Measurements from ENCODE around the gene SLC24A3. TPM values are rescaled to one million over a fixed set of nuclear protein-coding genes. Genes with fewer than 3 reads are reported as not detected.

Gene SLC24A3
- total and polyA plus RNA-seq, 4 donors = 17.5 to 64.9 (median 43.8) TPM

- no peaks in the 10 kb centered on the region for H3K36me3 ChIP-seq (ENCODE audit: control insufficient read depth, insufficient read depth, low read length)
- no peak for DNase-seq (ENCODE audit: low read depth in 4 of 6, low spot score in 6 of 6)
- peaks cover 5% of the 10 kb centered on the region for H3K4me1 ChIP-seq (ENCODE audit: control insufficient read depth, insufficient read depth, low read length)
- H3K27ac ChIP-seq (ENCODE audit: low read depth, low read length) = no peak overlapping the region
- 87% methylated on average over 3 of the region's 4 CpGs for WGBS (ENCODE audit: insufficient coverage)
- no peak overlapping the region for H3K4me3 ChIP-seq (ENCODE audit: low read depth, low read length)
- no peaks in the 10 kb centered on the region for H3K9me3 ChIP-seq (ENCODE audit: control insufficient read depth, insufficient read depth, low read length)
- H3K27me3 ChIP-seq (ENCODE audit: control insufficient read depth, insufficient read depth, low read length) = no peaks in the 10 kb centered on the region
Observed at GRCh38 chr20:19491241-19491640, 278.8 kb downstream of the SLC24A3 start.

DNA sequence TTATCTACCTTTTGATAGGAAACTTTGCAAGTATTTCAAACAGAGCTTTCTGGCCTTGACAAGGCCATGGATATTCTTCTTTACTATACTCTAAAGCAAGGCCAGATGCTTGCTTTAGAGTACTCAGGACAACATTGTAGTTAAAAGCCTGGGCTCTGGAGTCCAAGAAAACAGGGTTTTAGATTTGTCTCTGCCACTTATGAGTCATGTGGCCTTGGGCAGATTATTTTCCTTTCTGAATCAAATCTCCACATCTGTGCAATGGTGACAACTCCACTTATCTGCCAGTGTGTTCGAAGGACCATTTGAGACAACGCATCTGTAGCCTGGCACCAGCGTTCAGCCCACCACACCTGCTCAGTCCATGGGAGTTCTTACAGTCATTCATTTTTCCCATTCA is 279.7 kb downstream of the SLC24A3 start:
- H3K9me3 ChIP-seq (ENCODE audit: control insufficient read depth, insufficient read depth, low read length) = no peaks in the 10 kb centered on the region
- no peak for DNase-seq (ENCODE audit: low read depth in 4 of 6, low spot score in 6 of 6)
- 90% methylated on average over 3 of the region's 3 CpGs for WGBS (ENCODE audit: insufficient coverage)

GRCh38 chr20:19492687-19493336 is 280.4 kb downstream of the SLC24A3 start:
- H3K36me3 ChIP-seq (ENCODE audit: control insufficient read depth, insufficient read depth, low read length) = no peaks in the 10 kb centered on the region
- WGBS (ENCODE audit: insufficient coverage) = 67% methylated on average over 2 of the region's 6 CpGs
- peak in 5 of 6 donors; percentile 20 to 91 (median 37) for DNase-seq (ENCODE audit: low read depth in 4 of 6, low spot score in 6 of 6)
- no peaks in the 10 kb centered on the region for H3K9me3 ChIP-seq (ENCODE audit: control insufficient read depth, insufficient read depth, low read length)
- no peaks in the 10 kb centered on the region for H3K27me3 ChIP-seq (ENCODE audit: control insufficient read depth, insufficient read depth, low read length)
- H3K4me1 ChIP-seq (ENCODE audit: control insufficient read depth, insufficient read depth, low read length) = peaks cover 5% of the 10 kb centered on the region
- H3K4me3 ChIP-seq (ENCODE audit: low read depth, low read length) = no peak overlapping the region
- H3K27ac ChIP-seq (ENCODE audit: low read depth, low read length) = no peak overlapping the region

More for the DNA sequence above, 279.7 kb downstream of the SLC24A3 start:
- Histone ChIP-seq H3K4me3 (ENCODE audit: low read depth, low read length) (no peak overlapping the region), H3K4me1 (ENCODE audit: control insufficient read depth, insufficient read depth, low read length) (peaks cover 5% of the 10 kb centered on the region), H3K36me3 (ENCODE audit: control insufficient read depth, insufficient read depth, low read length) (no peaks in the 10 kb centered on the region), H3K27ac (ENCODE audit: low read depth, low read length) (no peak overlapping the region), H3K27me3 (ENCODE audit: control insufficient read depth, insufficient read depth, low read length) (no peaks in the 10 kb centered on the region)

GRCh38 chr20:19493794-19494495 is 281.5 kb downstream of the SLC24A3 start:
- H3K27ac ChIP-seq (ENCODE audit: low read depth, low read length) = no peak overlapping the region
- WGBS (ENCODE audit: insufficient coverage) = 77% methylated on average over 6 of the region's 7 CpGs
- H3K4me3 ChIP-seq (ENCODE audit: low read depth, low read length) = no peak overlapping the region
- no peaks in the 10 kb centered on the region for H3K27me3 ChIP-seq (ENCODE audit: control insufficient read depth, insufficient read depth, low read length)
- H3K4me1 ChIP-seq (ENCODE audit: control insufficient read depth, insufficient read depth, low read length) = peaks cover 5% of the 10 kb centered on the region
- peak in 1 of 6 donors; percentile 21 for DNase-seq (ENCODE audit: low read depth in 4 of 6, low spot score in 6 of 6)
- H3K36me3 ChIP-seq (ENCODE audit: control insufficient read depth, insufficient read depth, low read length) = no peaks in the 10 kb centered on the region
- no peaks in the 10 kb centered on the region for H3K9me3 ChIP-seq (ENCODE audit: control insufficient read depth, insufficient read depth, low read length)

GRCh38 chr20:19495905-19496703 is 283.7 kb downstream of the SLC24A3 start:
- Histone ChIP-seq H3K4me3 (ENCODE audit: low read depth, low read length) (no peak overlapping the region), H3K4me1 (ENCODE audit: control insufficient read depth, insufficient read depth, low read length) (peaks cover 5% of the 10 kb centered on the region), H3K27me3 (ENCODE audit: control insufficient read depth, insufficient read depth, low read length) (no peaks in the 10 kb centered on the region), H3K36me3 (ENCODE audit: control insufficient read depth, insufficient read depth, low read length) (no peaks in the 10 kb centered on the region), H3K9me3 (ENCODE audit: control insufficient read depth, insufficient read depth, low read length) (no peaks in the 10 kb centered on the region), H3K27ac (ENCODE audit: low read depth, low read length) (no peak overlapping the region)
- no peak for DNase-seq (ENCODE audit: low read depth in 4 of 6, low spot score in 6 of 6)
- WGBS (ENCODE audit: insufficient coverage) = 89% methylated on average over 8 of the region's 12 CpGs

- H3K4me3 ChIP-seq (ENCODE audit: low read depth, low read length) = no peak overlapping the region
- H3K27me3 ChIP-seq (ENCODE audit: control insufficient read depth, insufficient read depth, low read length) = no peaks in the 10 kb centered on the region
- no peaks in the 10 kb centered on the region for H3K36me3 ChIP-seq (ENCODE audit: control insufficient read depth, insufficient read depth, low read length)
- H3K27ac ChIP-seq (ENCODE audit: low read depth, low read length) = no peak overlapping the region
- WGBS (ENCODE audit: insufficient coverage) = 93% methylated on average over 5 of the region's 6 CpGs
- no peaks in the 10 kb centered on the region for H3K9me3 ChIP-seq (ENCODE audit: control insufficient read depth, insufficient read depth, low read length)
- DNase-seq (ENCODE audit: low read depth in 4 of 6, low spot score in 6 of 6) = no peak
- H3K4me1 ChIP-seq (ENCODE audit: control insufficient read depth, insufficient read depth, low read length) = peaks cover 5% of the 10 kb centered on the region
Observed at GRCh38 chr20:19497064-19497463, 284.6 kb downstream of the SLC24A3 start.

GRCh38 chr20:19498756-19499155 is 286.3 kb downstream of the SLC24A3 start:
- DNase-seq (ENCODE audit: low read depth in 4 of 6, low spot score in 6 of 6) = no peak
- WGBS (ENCODE audit: insufficient coverage) = 88% methylated on average over 4 of the region's 5 CpGs
- no peak overlapping the region for H3K27ac ChIP-seq (ENCODE audit: low read depth, low read length)

DNA sequence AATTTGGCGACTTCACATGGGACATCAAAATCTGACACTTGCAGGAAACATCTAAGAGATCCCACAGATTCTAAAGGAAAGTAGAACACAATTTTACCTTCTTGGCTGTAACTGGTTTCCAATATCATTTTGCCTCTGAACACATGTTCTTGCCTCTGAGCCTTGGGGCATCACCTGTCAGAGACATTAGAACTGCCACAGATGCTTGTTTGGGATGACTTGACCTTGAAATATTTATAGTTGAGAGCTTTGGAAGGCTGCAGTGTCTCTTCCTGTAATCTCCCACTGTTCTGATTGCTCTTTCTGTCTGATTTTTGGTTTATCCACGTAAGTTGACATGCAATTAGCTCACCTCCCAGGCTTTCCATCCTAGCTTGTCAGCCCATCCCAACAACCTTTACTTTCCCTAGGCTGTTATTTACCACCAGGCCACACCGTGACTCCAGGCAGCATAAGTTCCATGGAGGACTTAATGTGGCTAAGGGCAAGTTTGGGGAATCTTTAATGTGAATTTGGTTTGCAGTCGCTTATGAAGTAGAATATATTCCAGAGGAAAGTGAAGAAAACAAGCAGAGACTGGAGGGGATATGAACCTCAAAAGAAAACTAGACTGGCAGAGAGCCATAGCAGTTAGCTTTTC is 289.2 kb downstream of the SLC24A3 start:
- H3K36me3 ChIP-seq (ENCODE audit: control insufficient read depth, insufficient read depth, low read length) = no peaks in the 10 kb centered on the region
- WGBS (ENCODE audit: insufficient coverage) = 95% methylated on average over 4 of the region's 4 CpGs
- no peak for DNase-seq (ENCODE audit: low read depth in 4 of 6, low spot score in 6 of 6)
- no peaks in the 10 kb centered on the region for H3K27me3 ChIP-seq (ENCODE audit: control insufficient read depth, insufficient read depth, low read length)
- H3K4me1 ChIP-seq (ENCODE audit: control insufficient read depth, insufficient read depth, low read length) = no peaks in the 10 kb centered on the region
- no peak overlapping the region for H3K27ac ChIP-seq (ENCODE audit: low read depth, low read length)
- no peak overlapping the region for H3K4me3 ChIP-seq (ENCODE audit: low read depth, low read length)
- no peaks in the 10 kb centered on the region for H3K9me3 ChIP-seq (ENCODE audit: control insufficient read depth, insufficient read depth, low read length)

More at GRCh38 chr20:19498756-19499155, 286.3 kb downstream of the SLC24A3 start:
- Histone ChIP-seq H3K4me1 (ENCODE audit: control insufficient read depth, insufficient read depth, low read length) (peaks cover 3% of the 10 kb centered on the region), H3K9me3 (ENCODE audit: control insufficient read depth, insufficient read depth, low read length) (no peaks in the 10 kb centered on the region), H3K27me3 (ENCODE audit: control insufficient read depth, insufficient read depth, low read length) (no peaks in the 10 kb centered on the region), H3K36me3 (ENCODE audit: control insufficient read depth, insufficient read depth, low read length) (no peaks in the 10 kb centered on the region), H3K4me3 (ENCODE audit: low read depth, low read length) (no peak overlapping the region)

GRCh38 chr20:19502169-19502568 is 289.7 kb downstream of the SLC24A3 start:
- Histone ChIP-seq H3K4me1 (ENCODE audit: control insufficient read depth, insufficient read depth, low read length) (no peaks in the 10 kb centered on the region), H3K36me3 (ENCODE audit: control insufficient read depth, insufficient read depth, low read length) (no peaks in the 10 kb centered on the region), H3K27me3 (ENCODE audit: control insufficient read depth, insufficient read depth, low read length) (no peaks in the 10 kb centered on the region), H3K4me3 (ENCODE audit: low read depth, low read length) (no peak overlapping the region), H3K27ac (ENCODE audit: low read depth, low read length) (no peak overlapping the region), H3K9me3 (ENCODE audit: control insufficient read depth, insufficient read depth, low read length) (no peaks in the 10 kb centered on the region)
- no peak for DNase-seq (ENCODE audit: low read depth in 4 of 6, low spot score in 6 of 6)
- 68% methylated on average over 3 of the region's 5 CpGs for WGBS (ENCODE audit: insufficient coverage)

All from spinal cord (tissue), 10 donors.